Measurements from ENCODE around the gene PPFIA3. TPM values are rescaled to one million over a fixed set of nuclear protein-coding genes. Genes with fewer than 3 reads are reported as not detected.

The PPFIA3 gene
- total RNA-seq, 5 donors from 2014 or later (not counting 1 experiment from before 2014, with no cell fraction given): 3.8 to 4.7 (median 4.1) TPM

DNA sequence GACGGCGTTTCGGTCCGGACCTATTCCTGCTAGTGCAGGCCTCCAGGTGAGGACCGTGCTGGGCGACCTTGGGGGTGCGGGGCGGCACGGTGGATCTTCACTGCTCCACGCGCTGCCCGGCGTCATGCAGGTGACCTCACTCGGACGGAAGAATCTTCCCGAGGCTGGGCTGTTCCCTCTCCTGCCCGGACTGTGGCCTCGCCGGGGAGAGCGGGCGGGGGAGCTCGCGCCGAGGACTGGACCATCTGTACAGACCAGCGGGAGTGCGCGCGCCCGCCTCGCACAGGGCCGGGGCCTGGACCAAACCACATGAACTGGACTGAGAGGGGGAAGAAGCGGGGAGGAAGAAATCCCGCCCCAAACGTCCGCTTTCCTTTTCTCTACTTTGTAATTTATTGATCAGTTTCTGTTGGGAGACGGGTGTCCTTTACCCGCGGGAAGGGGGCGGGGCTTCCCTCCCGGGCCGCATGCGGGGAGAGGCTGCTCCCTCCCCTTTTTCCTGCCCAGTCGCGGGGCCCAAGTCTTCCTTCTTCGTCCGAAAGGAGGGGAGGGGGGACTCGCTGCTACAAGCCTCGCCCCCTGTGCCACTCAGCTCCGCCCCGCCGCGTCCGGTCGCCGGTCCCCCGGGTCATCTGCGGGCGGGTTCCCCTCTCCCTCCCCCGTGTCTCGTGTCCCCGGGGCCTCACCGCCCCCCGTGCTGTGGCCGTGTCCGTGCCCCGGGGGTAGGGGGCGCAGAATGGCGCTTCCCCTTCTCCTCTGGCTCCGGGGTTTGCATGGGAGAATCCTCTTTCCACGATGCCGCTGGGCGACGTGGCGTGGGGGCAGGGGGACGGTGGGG, 31.0 kb downstream of the PPFIA3 start:
- Histone ChIP-seq H3K27ac (ENCODE audit: low read length) (no peak overlapping the region), H3K4me3 (ENCODE audit: control insufficient read depth in 1 of 2, extremely low read depth in 1 of 2, low read length in 1 of 2) (peak overlapping the region; percentile 50 to 86), H3K4me1 (ENCODE audit: control insufficient read depth in 1 of 2, extremely low read depth in 1 of 2, insufficient read depth in 2 of 2, low read length in 2 of 2) (peaks cover 13 to 45% of the 10 kb centered on the region in 2 experiments), H3K36me3 (ENCODE audit: control insufficient read depth in 2 of 2, extremely low read depth in 1 of 2, insufficient read depth in 1 of 2, low read length in 1 of 2) (no peaks in the 10 kb centered on the region), H3K27me3 (replicated peaks in 1 of 2; ENCODE audit: control insufficient read depth in 2 of 2, extremely low read depth in 1 of 2, insufficient read depth in 2 of 2, low read length in 1 of 2) (peaks cover 12 to 92% of the 10 kb centered on the region in 2 experiments), H3K9me3 (no peaks in the 10 kb centered on the region)
- POLR2A ChIA-PET: no interaction called here
- Mint-ChIP-seq H3K9me3 (peaks cover 0 to 8% (median 0%) of the 10 kb centered on the region in 3 donors), H3K36me3 (no peaks in the 10 kb centered on the region), H3K27ac (no peak overlapping the region), H3K27me3 (peaks cover 68 to 85% of the 10 kb centered on the region in 2 donors), H3K4me3 (peak overlapping the region; percentile 68 to 82 (median 71)), H3K4me1 (peaks cover 34 to 36% (median 35%) of the 10 kb centered on the region in 3 donors)
- WGBS (ENCODE audit: insufficient coverage): under 1% methylated on average over 22 of the region's 75 CpGs
- DNase-seq: peak in 4 of 35 experiments; percentile 21 to 52 (median 36)
- CTCF ChIA-PET: interaction anchor here in 1 of 2 donors (0.6 kb wide), 1 partner anchor 334 kb away, joined by 7 read pairs; no protein-coding TSS in a partner anchor
- peak in 2 of 4 experiments; percentile 15 to 21 for ATAC-seq (replicated peaks in 1 of 4)

DNA sequence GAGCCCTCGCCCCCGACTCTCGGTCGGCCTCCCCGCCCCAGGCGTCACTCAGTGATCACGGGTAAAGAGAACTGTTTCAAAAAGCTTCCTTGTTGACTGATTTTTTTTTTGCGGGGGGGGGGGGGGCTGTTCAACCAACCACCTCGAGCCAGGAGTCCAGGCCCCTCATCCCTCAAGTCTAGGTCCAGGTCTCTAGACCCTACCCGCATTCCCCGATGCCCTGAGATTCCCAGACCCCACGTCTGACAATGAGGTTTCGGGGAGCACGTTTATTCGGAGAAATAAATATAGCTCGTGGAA, 31.6 kb downstream of the PPFIA3 start:
- POLR2A ChIA-PET: no interaction called here
- CTCF ChIA-PET: interaction anchor here in 1 of 2 donors (0.6 kb wide), 1 partner anchor 334 kb away, joined by 7 read pairs; no protein-coding TSS in a partner anchor
- no peaks in the 10 kb centered on the region for H3K36me3 Mint-ChIP-seq
- Histone ChIP-seq H3K4me1 (ENCODE audit: control insufficient read depth in 1 of 2, extremely low read depth in 1 of 2, insufficient read depth in 2 of 2, low read length in 2 of 2) (peaks cover 13 to 41% of the 10 kb centered on the region in 2 experiments), H3K4me3 (ENCODE audit: control insufficient read depth in 1 of 2, extremely low read depth in 1 of 2, low read length in 1 of 2) (peak overlapping the region; percentile 50 to 86), H3K9me3 (no peaks in the 10 kb centered on the region), H3K27ac (ENCODE audit: low read length) (no peak overlapping the region), H3K36me3 (ENCODE audit: control insufficient read depth in 2 of 2, extremely low read depth in 1 of 2, insufficient read depth in 1 of 2, low read length in 1 of 2) (no peaks in the 10 kb centered on the region), H3K27me3 (replicated peaks in 1 of 2; ENCODE audit: control insufficient read depth in 2 of 2, extremely low read depth in 1 of 2, insufficient read depth in 2 of 2, low read length in 1 of 2) (peaks cover 12 to 92% of the 10 kb centered on the region in 2 experiments)
- WGBS (ENCODE audit: insufficient coverage): 40% methylated on average over 3 of the region's 16 CpGs
- H3K27ac Mint-ChIP-seq: no peak overlapping the region
- peaks cover 29 to 32% (median 31%) of the 10 kb centered on the region in 3 donors for H3K4me1 Mint-ChIP-seq
- peaks cover 0 to 8% (median 0%) of the 10 kb centered on the region in 3 donors for H3K9me3 Mint-ChIP-seq
- H3K4me3 Mint-ChIP-seq: peak overlapping the region; percentile 13 to 82 (median 25)
- no peak for DNase-seq
- ATAC-seq (replicated peaks in 1 of 4): no peak
- peaks cover 68 to 85% of the 10 kb centered on the region in 2 donors for H3K27me3 Mint-ChIP-seq

DNA sequence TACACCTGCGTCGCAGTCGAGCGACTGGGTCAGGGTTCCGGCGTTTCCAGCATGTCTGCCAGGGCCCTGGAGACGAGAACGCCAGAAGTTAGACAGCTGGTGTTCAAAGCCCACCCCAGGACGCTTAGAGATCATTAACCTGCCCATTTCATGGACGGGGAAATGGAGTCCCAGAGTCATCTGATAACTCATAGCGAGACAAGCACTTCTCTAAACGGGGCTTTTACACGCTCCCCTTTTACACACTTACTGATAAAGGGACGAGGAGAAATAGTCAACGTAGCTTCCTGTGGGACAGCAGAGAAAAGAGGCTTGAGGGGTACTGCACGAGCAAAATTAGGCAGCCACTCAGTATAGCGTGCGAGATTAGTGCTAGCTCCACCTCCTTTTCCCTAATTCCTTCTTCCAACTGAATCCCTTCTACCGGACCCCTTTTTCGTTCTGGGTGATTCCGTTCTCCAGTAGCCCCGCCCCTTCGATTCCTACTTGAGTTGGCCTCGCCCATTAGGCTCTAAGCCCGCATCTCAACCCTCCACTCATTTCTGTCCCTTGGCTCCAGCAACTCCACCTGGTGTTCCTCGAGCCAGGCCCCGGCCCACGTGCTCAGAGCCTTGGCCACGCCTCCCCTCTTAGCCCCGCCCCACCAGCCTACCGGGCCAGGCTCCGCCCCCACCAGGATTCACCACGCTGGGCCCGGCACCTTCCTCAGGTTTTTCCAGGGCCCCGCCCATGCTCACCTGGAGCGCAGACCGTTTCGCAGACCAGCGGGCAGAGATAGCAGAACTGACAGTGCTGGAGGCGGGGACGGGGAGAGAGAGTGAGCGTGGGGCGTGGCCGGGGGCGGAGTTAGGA, 32.1 kb downstream of the PPFIA3 start:
- H3K36me3 ChIP-seq (ENCODE audit: control insufficient read depth in 2 of 2, extremely low read depth in 1 of 2, insufficient read depth in 1 of 2, low read length in 1 of 2): no peaks in the 10 kb centered on the region
- Mint-ChIP-seq H3K27me3 (peaks cover 68 to 84% of the 10 kb centered on the region in 2 donors), H3K27ac (no peak overlapping the region), H3K4me1 (peaks cover 27 to 30% (median 29%) of the 10 kb centered on the region in 3 donors), H3K36me3 (no peaks in the 10 kb centered on the region), H3K9me3 (peaks cover 0 to 8% (median 0%) of the 10 kb centered on the region in 3 donors), H3K4me3 (peak overlapping the region; percentile 28 to 82 (median 47))
- ChIA-PET POLR2A (no interaction called here), CTCF (interaction anchor here in 1 of 2 donors (0.6 kb wide), 1 partner anchor 335 kb away, joined by 7 read pairs; no protein-coding TSS in a partner anchor)
- ATAC-seq (replicated peaks in 1 of 4) (peak in 2 of 4 experiments; percentile 11 to 34), DNase-seq (peak in 16 of 35 experiments; percentile 17 to 57 (median 32))
- H3K27ac ChIP-seq (ENCODE audit: low read length): no peak overlapping the region
- no peak overlapping the region for H3K4me3 ChIP-seq (ENCODE audit: control insufficient read depth in 1 of 2, extremely low read depth in 1 of 2, low read length in 1 of 2)
- H3K4me1 ChIP-seq (ENCODE audit: control insufficient read depth in 1 of 2, extremely low read depth in 1 of 2, insufficient read depth in 2 of 2, low read length in 2 of 2): peaks cover 13 to 36% of the 10 kb centered on the region in 2 experiments
- 18% methylated on average over 37 of the region's 45 CpGs for WGBS (ENCODE audit: insufficient coverage)
- H3K9me3 ChIP-seq: no peaks in the 10 kb centered on the region
- H3K27me3 ChIP-seq (replicated peaks in 1 of 2; ENCODE audit: control insufficient read depth in 2 of 2, extremely low read depth in 1 of 2, insufficient read depth in 2 of 2, low read length in 1 of 2): peaks cover 12 to 92% of the 10 kb centered on the region in 2 experiments

DNA sequence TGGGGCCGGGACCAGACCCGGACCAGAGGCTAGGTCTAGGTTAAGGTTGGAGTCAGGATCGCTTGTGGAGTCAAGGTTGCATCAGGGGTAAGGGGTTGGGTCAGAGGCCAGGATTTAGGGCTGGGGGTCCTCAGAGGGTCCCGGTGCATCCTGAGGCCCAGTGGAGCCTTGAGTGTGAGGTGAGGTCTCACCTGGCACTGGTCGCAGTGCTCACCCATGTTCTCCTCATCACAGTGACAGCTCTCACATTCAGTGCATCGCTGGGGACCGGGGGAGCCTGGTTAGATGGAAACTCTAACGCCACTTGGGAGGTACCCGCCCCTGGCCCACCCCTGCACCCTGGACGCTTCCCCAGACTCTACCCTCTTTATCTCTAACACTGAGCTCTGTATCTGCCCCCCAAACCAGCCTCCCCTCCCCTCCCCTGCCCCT, 32.8 kb downstream of the PPFIA3 start:
- no peak for DNase-seq
- no peak overlapping the region for H3K4me3 ChIP-seq (ENCODE audit: control insufficient read depth in 1 of 2, extremely low read depth in 1 of 2, low read length in 1 of 2)
- peak in 1 of 4 experiments; percentile 22 for ATAC-seq (replicated peaks in 1 of 4)
- CTCF ChIA-PET: interaction anchor here in 1 of 2 donors (0.6 kb wide), 1 partner anchor 387 kb away, joined by 5 read pairs; no protein-coding TSS in a partner anchor
- no peaks in the 10 kb centered on the region for H3K9me3 ChIP-seq
- no peak overlapping the region for H3K27ac Mint-ChIP-seq
- peak overlapping the region in 2 of 3 donors; percentile 21 to 82 for H3K4me3 Mint-ChIP-seq
- peaks cover 13 to 36% of the 10 kb centered on the region in 2 experiments for H3K4me1 ChIP-seq (ENCODE audit: control insufficient read depth in 1 of 2, extremely low read depth in 1 of 2, insufficient read depth in 2 of 2, low read length in 2 of 2)
- H3K4me1 Mint-ChIP-seq: peaks cover 27 to 30% (median 29%) of the 10 kb centered on the region in 3 donors
- peaks cover 12 to 88% of the 10 kb centered on the region in 2 experiments for H3K27me3 ChIP-seq (replicated peaks in 1 of 2; ENCODE audit: control insufficient read depth in 2 of 2, extremely low read depth in 1 of 2, insufficient read depth in 2 of 2, low read length in 1 of 2)
- H3K36me3 ChIP-seq (ENCODE audit: control insufficient read depth in 2 of 2, extremely low read depth in 1 of 2, insufficient read depth in 1 of 2, low read length in 1 of 2): no peaks in the 10 kb centered on the region
- POLR2A ChIA-PET: no interaction called here
- no peak overlapping the region for H3K27ac ChIP-seq (ENCODE audit: low read length)
- no peaks in the 10 kb centered on the region for H3K36me3 Mint-ChIP-seq
- 29% methylated on average over 4 of the region's 10 CpGs for WGBS (ENCODE audit: insufficient coverage)
- peaks cover 0 to 8% (median 0%) of the 10 kb centered on the region in 3 donors for H3K9me3 Mint-ChIP-seq
- peaks cover 64 to 80% of the 10 kb centered on the region in 2 donors for H3K27me3 Mint-ChIP-seq

DNA sequence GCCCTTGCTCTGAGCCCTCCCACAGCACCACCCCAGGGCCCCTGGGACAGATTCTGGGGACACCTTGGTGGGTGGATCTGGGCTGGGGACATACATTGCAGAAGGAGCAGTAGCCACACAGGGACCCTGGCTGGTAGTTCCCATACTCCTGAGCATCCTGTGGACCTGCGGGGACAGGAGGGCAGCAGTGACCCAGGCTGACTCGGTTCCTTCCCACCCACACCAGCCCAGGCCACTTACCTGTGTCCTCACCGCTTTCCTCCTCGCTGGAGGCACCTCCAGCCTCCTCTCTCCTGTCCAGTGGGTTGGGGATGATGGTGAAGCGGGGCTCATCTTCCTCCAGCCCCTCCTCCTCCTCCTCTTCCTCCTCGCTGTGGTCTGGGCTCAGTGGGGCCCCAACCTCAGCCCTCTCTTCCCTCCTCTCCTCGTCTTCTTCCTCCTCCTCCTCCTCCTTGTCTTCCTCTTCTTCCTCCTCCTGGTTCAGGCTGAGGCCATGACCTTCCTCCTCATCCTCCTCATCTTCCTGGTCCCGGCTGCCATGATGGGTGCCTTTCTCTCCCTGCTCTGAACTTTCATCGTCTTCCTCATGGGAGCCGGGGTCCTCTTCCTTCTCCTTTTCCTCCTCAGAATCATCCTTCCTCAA, 33.9 kb downstream of the PPFIA3 start:
- ChIA-PET POLR2A (no interaction called here), CTCF (no interaction called here)
- no peak overlapping the region for H3K27ac ChIP-seq (ENCODE audit: low read length)
- no peaks in the 10 kb centered on the region for H3K36me3 ChIP-seq (ENCODE audit: control insufficient read depth in 2 of 2, extremely low read depth in 1 of 2, insufficient read depth in 1 of 2, low read length in 1 of 2)
- no peak overlapping the region for H3K4me3 ChIP-seq (ENCODE audit: control insufficient read depth in 1 of 2, extremely low read depth in 1 of 2, low read length in 1 of 2)
- H3K9me3 Mint-ChIP-seq: peaks cover 0 to 8% (median 0%) of the 10 kb centered on the region in 3 donors
- peaks cover 10 to 88% of the 10 kb centered on the region in 2 experiments for H3K27me3 ChIP-seq (replicated peaks in 1 of 2; ENCODE audit: control insufficient read depth in 2 of 2, extremely low read depth in 1 of 2, insufficient read depth in 2 of 2, low read length in 1 of 2)
- WGBS (ENCODE audit: insufficient coverage): 73% methylated on average over 2 of the region's 10 CpGs
- H3K27ac Mint-ChIP-seq: no peak overlapping the region
- H3K36me3 Mint-ChIP-seq: no peaks in the 10 kb centered on the region
- H3K4me3 Mint-ChIP-seq: peak overlapping the region in 1 of 3 donors; percentile 82
- peaks cover 28 to 33% (median 31%) of the 10 kb centered on the region in 3 donors for H3K4me1 Mint-ChIP-seq
- peaks cover 61 to 76% of the 10 kb centered on the region in 2 donors for H3K27me3 Mint-ChIP-seq
- ATAC-seq (replicated peaks in 1 of 4) (no peak), DNase-seq (no peak)
- H3K9me3 ChIP-seq: no peaks in the 10 kb centered on the region
- H3K4me1 ChIP-seq (ENCODE audit: control insufficient read depth in 1 of 2, extremely low read depth in 1 of 2, insufficient read depth in 2 of 2, low read length in 2 of 2): peaks cover 16 to 45% of the 10 kb centered on the region in 2 experiments
